Panc1 (cell line): ENCODE data around the gene SPATA31E1. TPM values are rescaled to one million over a fixed set of nuclear protein-coding genes. Genes with fewer than 3 reads are reported as not detected.

ENCODE experiments used
- ATAC-seq: fragments of 200-7000 bp; cut with Tn5 transposase; 2 replicates; pipeline ENCODE4 v1.9.1; 2020; ENCODE audit warnings: mild to moderate bottlenecking, moderate library complexity
- BruUV-seq: library from RNA; stranded (reverse); fragments of 400-500 nt; replicated peaks from 2 replicates; lab custom pipeline; 2021; lab: Mats Ljungman, UMichigan
- CTCF ChIA-PET: fragments of 300-600 bp; sonication (Branson Sonifier 250); formaldehyde crosslinking; loops from one replicate; lab custom pipeline; 2022; ENCODE audit warnings: antibody characterized with exemption; lab: Charles Lee
- POLR2A ChIA-PET: fragments of 300-600 bp; sonication (Branson Sonifier 250); formaldehyde crosslinking; loops from one replicate; lab custom pipeline; 2022; ENCODE audit warnings: antibody characterized with exemption; lab: Charles Lee
- DNase-seq: peaks from one replicate; pipeline ENCODE4 v3.0.0-alpha.2; 2010; ENCODE audit warnings: low read depth, low spot score
- H3K27ac ChIP-seq: 2 replicates; pipeline ENCODE4 v1.5.1; 2011; ENCODE audit warnings: mild to moderate bottlenecking, low read length, inconsistent platforms
- H3K27me3 ChIP-seq: fragments of 200-500 bp; sonication (Bioruptor generic); 2 replicates; pipeline ENCODE4 v1.6.0; 2014; ENCODE audit warnings: low read length, inconsistent platforms; ENCODE audit not compliant: control insufficient read depth, insufficient read depth
- H3K36me3 ChIP-seq: fragments of 200-500 bp; sonication (Bioruptor generic); 2 replicates; pipeline ENCODE4 v1.5.1; 2014; ENCODE audit warnings: inconsistent platforms, mild to moderate bottlenecking, low read length, moderate library complexity; ENCODE audit not compliant: control insufficient read depth, insufficient read depth
- H3K4me1 ChIP-seq: 2 replicates; pipeline ENCODE4 v1.5.1; 2011; ENCODE audit warnings: inconsistent platforms, mild to moderate bottlenecking, low read length, moderate library complexity; ENCODE audit not compliant: control insufficient read depth, insufficient read depth
- H3K4me3 ChIP-seq, 2 experiments: 2 replicates each; pipeline ENCODE4 v1.5.1; 2011 to 2012; ENCODE audit warnings: low read depth in 2 of 2, low read length in 2 of 2, mild to moderate bottlenecking in 2 of 2, inconsistent platforms in 1 of 2, moderate library complexity in 1 of 2
- H3K9me3 ChIP-seq: fragments of 200-500 bp; sonication (Bioruptor generic); 2 replicates; pipeline ENCODE4 v1.5.1; 2014; ENCODE audit warnings: low read depth, mild to moderate bottlenecking, inconsistent platforms, low read length, moderate library complexity; ENCODE audit not compliant: control insufficient read depth, insufficient read depth
- POLR2AphosphoS5 ChIP-seq: IDR thresholded peaks from 2 replicates; pipeline ENCODE4 v1.6.1; 2012; ENCODE audit warnings: mild to moderate bottlenecking, low read depth, low read length, moderate library complexity
- REST ChIP-seq, 2 experiments: IDR thresholded peaks; 2 replicates each; pipeline ENCODE4 v1.6.1; 2011 to 2012; ENCODE audit warnings: low read depth in 2 of 2, control low read depth in 1 of 2, low read length in 1 of 2, mild to moderate bottlenecking in 1 of 2, moderate library complexity in 1 of 2; ENCODE audit not compliant: insufficient read depth in 1 of 2
- SIN3A ChIP-seq: IDR thresholded peaks from 2 replicates; pipeline ENCODE4 v1.6.1; 2012; ENCODE audit warnings: low read depth, mild to moderate bottlenecking, low read length, moderate library complexity, borderline replicate concordance; ENCODE audit not compliant: insufficient read depth
- TCF7L2 ChIP-seq: IDR thresholded peaks from 2 replicates; pipeline ENCODE4 v1.6.1; 2011; ENCODE audit warnings: mild to moderate bottlenecking, low read depth, low read length, inconsistent platforms
- in situ Hi-C: cut with HindIII; loops from 2 replicates; pipeline ENCODE4 v1.10.0; 2016; ENCODE audit warnings: low sequenced_read_pairs, low pct_unique_long_range_greater_than_20kb
- intact Hi-C: fragments of 100-400 bp; cut with micrococcal nuclease; formaldehyde crosslinking; loops from one replicate; pipeline ENCODE4 v1.10.0; 2022; ENCODE audit not compliant: unreplicated experiment
- total RNA-seq: library from RNA; stranded (reverse); gene quantifications from one replicate; pipeline ENCODE4 v1.2.1, GENCODE V29; 2021; ENCODE audit not compliant: unreplicated experiment
- TF ChIP-seq, protein P1 (sequence below): fragments of 450-650 bp; IDR thresholded peaks from 2 replicates; pipeline ENCODE4 v1.5.1; 2017; ENCODE audit warnings: mild to moderate bottlenecking

Gene SPATA31E1
- total RNA-seq, 1 experiment from 2014 or later = not detected

DNA sequence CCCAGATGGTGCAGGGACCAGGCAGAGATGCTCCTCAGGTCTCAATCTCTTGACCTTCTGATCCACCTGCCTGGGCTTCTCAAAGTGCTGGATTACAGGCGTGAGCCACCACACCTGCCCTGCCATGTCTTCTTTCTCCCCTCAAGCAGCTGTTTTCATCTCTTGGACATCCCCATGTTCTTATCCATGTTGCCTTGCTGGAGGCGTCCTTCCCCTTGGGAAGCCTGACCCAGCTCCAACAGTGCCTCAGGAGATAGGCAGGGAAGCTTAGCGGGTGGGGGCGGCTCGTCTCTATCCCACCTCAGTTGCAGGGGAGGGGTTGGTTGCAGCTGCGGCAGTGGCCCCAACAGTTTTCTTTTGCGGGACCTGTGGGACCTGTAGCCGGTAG lies 24.7 kb upstream of the SPATA31E1 start:
- Histone ChIP-seq H3K27me3 (no peaks in the 10 kb centered on the region), H3K36me3 (no peaks in the 10 kb centered on the region), H3K9me3 (no peaks in the 10 kb centered on the region), H3K4me3 (no peak overlapping the region), H3K27ac (no peak overlapping the region), H3K4me1 (no peaks in the 10 kb centered on the region)
- intact Hi-C loops = no loop called here
- ChIA-PET CTCF (no interaction called here), POLR2A (no interaction called here)
- TF ChIP-seq TCF7L2 (no peak), POLR2AphosphoS5 (no peak), SIN3A (no peak), REST (IDR thresholded peaks at IDR 0.05; ENCODE audit: insufficient read depth in 1 of 2, low read depth in 2 of 2, low read length in 1 of 2) (no peak)
- TF ChIP-seq, protein P1, sequence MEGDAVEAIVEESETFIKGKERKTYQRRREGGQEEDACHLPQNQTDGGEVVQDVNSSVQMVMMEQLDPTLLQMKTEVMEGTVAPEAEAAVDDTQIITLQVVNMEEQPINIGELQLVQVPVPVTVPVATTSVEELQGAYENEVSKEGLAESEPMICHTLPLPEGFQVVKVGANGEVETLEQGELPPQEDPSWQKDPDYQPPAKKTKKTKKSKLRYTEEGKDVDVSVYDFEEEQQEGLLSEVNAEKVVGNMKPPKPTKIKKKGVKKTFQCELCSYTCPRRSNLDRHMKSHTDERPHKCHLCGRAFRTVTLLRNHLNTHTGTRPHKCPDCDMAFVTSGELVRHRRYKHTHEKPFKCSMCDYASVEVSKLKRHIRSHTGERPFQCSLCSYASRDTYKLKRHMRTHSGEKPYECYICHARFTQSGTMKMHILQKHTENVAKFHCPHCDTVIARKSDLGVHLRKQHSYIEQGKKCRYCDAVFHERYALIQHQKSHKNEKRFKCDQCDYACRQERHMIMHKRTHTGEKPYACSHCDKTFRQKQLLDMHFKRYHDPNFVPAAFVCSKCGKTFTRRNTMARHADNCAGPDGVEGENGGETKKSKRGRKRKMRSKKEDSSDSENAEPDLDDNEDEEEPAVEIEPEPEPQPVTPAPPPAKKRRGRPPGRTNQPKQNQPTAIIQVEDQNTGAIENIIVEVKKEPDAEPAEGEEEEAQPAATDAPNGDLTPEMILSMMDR = no peak
- no peak for ATAC-seq
- in situ Hi-C loops = no loop called here
- BruUV-seq = no TSS peak
- DNase-seq = no peak

GRCh38 chr9:87859137-87859536 lies 23.5 kb upstream of the SPATA31E1 start:
- ATAC-seq = no peak
- intact Hi-C loops = no loop called here
- POLR2A ChIA-PET = no interaction called here
- DNase-seq = no peak
- H3K36me3 ChIP-seq = no peaks in the 10 kb centered on the region
- CTCF ChIA-PET = no interaction called here
- in situ Hi-C loops = no loop called here
- no peaks in the 10 kb centered on the region for H3K9me3 ChIP-seq
- H3K27ac ChIP-seq = no peak overlapping the region
- no TSS peak for BruUV-seq
- no peaks in the 10 kb centered on the region for H3K4me1 ChIP-seq
- H3K27me3 ChIP-seq = no peaks in the 10 kb centered on the region
- no peak for TF ChIP-seq POLR2AphosphoS5
- no peak for TF ChIP-seq REST (IDR thresholded peaks at IDR 0.05; ENCODE audit: insufficient read depth in 1 of 2, low read depth in 2 of 2, low read length in 1 of 2)
- TF ChIP-seq, protein P1 = no peak
- no peak for TF ChIP-seq TCF7L2
- no peak for TF ChIP-seq SIN3A
- no peak overlapping the region for H3K4me3 ChIP-seq
